Measurements from ENCODE around the gene STOML1.

Gene STOML1

DNA sequence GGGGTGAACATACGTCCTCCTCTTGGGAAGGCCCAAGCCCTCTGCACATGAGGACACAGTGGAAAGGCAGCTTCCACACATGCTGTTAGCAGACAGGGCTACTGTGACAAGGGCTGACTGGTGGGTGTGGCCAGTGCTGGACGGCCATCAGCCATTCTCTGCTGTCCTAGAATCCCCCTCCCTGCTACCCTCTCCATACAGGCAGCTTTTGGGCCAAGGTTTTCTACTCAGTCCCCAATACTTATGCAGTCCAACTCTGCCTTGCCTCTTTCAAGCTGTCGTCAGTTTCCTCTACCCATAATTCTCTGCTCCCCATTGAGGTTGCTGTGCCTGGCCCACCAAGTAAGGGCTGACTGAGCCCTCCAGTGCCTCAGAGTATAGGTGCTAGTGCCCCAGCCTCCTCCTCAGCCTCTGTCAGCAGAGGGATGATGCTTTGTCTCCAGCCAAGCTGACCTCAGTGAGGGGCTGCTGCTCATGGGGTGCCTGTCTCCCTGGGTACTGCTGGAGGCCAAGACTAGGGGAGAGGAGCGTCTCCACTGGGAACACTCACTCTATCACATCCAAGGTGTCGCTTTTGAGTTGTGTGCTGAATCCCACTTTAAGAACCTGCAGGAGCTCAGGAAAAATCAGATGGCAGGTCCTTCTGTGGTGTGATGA, 63.0 kb downstream of the STOML1 start:
- DNase-seq, result no peak

All from C1 segment of cervical spinal cord (tissue), 14 donors.